ENCODE data around the gene DENND1A.
A peak's percentile ranks its signal among the peaks of the same experiment; 100 is the strongest.
"Not testable (repeated sequence)": the region's sequence is repeated elsewhere in the genome, so short reads cannot be mapped to it uniquely, and the experiment has no call there.

Gene DENND1A

GRCh38 chr9:123914517-123915196 lies 15.3 kb downstream of the DENND1A start:
- DNase-seq: no peak

GRCh38 chr9:123912167-123912897 lies 17.6 kb downstream of the DENND1A start:
- no peak for DNase-seq

GRCh38 chr9:123911024-123911423 lies 18.9 kb downstream of the DENND1A start:
- DNase-seq: no peak

DNA sequence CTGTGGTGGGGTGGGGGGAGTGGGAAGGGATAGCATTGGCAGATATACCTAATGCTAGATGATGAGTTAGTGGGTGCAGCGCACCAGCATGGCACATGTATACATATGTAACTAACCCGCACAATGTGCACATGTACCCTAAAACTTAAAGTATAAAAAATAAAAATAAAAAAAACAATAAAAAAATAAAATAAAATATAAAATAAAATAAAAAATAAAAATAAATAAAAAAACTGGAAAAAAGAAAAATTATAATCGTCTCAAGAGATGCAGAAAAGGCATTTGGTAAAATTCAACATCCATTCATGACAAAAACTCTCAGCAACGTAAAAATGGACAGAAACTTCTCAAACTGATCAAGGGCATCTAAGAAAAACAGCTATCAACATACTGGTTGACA lies 20.7 kb downstream of the DENND1A start:
- not testable (repeated sequence) for DNase-seq

- not testable (repeated sequence) for DNase-seq
Observed at GRCh38 chr9:123903550-123903949, 26.4 kb downstream of the DENND1A start.

DNA sequence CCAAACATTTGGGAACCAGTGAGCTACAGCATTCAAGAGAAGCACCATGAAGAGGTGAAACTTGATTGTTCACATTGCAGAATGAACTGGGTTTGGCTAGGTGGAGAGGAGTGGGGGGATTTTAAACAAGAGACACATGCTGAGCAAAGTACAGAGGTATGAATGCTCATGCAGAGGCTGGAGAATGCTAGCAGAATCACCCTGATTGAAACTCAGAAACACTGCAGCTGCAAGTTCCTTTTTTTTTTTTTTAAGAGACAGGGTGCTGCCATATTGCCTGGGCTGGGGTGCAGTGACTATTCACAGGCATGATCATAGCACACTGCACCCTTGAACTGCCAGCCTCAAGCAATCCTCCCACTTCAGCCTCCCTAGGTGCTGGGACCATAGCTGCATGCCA lies 35.1 kb downstream of the DENND1A start:
- DNase-seq: no peak

DNA sequence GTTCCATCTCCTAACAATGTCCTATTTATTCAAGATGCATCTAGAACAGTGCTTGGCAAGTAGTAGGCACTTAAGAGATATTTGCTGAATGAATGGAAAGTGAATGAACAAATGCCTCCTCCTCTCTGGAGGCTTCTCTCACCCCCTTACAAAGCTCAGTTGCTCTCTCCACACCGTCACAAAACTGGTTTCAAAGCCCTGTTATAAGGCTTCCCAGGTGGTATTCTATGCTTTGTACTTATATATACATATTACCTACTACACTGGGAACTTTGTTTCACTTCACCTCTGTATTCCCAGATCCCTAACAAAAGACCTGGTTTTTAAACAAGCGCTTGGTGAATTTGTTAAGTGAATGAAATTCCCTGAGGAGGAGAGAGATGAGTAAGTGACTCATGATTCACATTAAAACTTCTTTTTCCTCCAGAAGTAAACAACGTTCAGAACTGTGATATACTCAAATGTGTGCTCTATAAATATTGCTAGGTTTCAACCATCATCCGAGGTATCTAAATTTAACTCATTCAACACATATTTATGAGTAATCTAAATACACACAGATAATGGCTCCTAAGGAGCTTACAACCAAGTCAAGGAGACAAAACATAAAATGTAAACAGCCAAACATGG lies 36.0 kb downstream of the DENND1A start:
- peak; percentile 44 for DNase-seq

GRCh38 chr9:123893115-123893514 lies 36.8 kb downstream of the DENND1A start:
- DNase-seq: no peak

GRCh38 chr9:123887837-123888236 lies 42.1 kb downstream of the DENND1A start:
- no peak for DNase-seq

- DNase-seq: not testable (repeated sequence)
Observed at GRCh38 chr9:123885834-123886233, 44.1 kb downstream of the DENND1A start.

- no peak for DNase-seq
Observed at GRCh38 chr9:123883634-123884033, 46.3 kb downstream of the DENND1A start.

GRCh38 chr9:123881604-123882003 lies 48.3 kb downstream of the DENND1A start:
- no peak for DNase-seq

- no peak for DNase-seq
Observed at GRCh38 chr9:123880420-123880819, 49.5 kb downstream of the DENND1A start.

GRCh38 chr9:123876750-123877149 lies 53.2 kb downstream of the DENND1A start:
- DNase-seq: no peak

- no peak for DNase-seq
Observed at GRCh38 chr9:123872710-123873109, 57.2 kb downstream of the DENND1A start.

- no peak for DNase-seq
Observed at GRCh38 chr9:123871781-123872180, 58.1 kb downstream of the DENND1A start.

- DNase-seq: peak; percentile 1
Observed at GRCh38 chr9:123868002-123868401, 61.9 kb downstream of the DENND1A start.

DNA sequence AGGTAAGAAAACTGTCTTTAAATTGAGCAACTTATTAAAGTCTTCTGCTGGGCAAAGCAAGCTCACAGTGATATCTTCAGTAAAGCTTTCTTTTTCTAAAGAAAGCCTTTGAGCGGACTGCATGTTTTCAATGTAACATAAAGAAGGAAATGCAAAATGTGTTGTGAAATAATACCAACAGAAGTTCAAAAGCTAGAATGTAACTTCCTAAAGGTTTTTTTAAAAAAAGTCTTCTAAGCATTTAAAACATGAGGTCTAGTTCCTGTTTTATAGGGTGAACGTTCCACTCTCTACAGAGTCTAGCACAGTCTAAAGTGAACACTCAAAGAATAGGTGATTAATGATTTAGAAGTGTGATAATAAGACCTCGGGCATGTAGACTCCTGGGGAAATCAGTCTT lies 62.9 kb downstream of the DENND1A start:
- DNase-seq: no peak

- DNase-seq: peak; percentile 7
Observed at GRCh38 chr9:123866497-123866896, 63.4 kb downstream of the DENND1A start.

- no peak for DNase-seq
Observed at GRCh38 chr9:123865226-123866000, 64.5 kb downstream of the DENND1A start.

GRCh38 chr9:123864251-123864650 lies 65.7 kb downstream of the DENND1A start:
- DNase-seq: no peak

- peak; percentile 61 for DNase-seq
Observed at GRCh38 chr9:123863164-123863855, 66.6 kb downstream of the DENND1A start.
